Medulla oblongata (tissue), 1 donor: ENCODE results near the gene HTR2B.
"Not testable (repeated sequence)": the region's sequence is repeated elsewhere in the genome, so short reads cannot be mapped to it uniquely, and the experiment has no call there.

Source experiments
- DNase-seq: peaks from one replicate; pipeline ENCODE4 v3.0.0-alpha.2; 2015; ENCODE audit errors: extremely low spot score

Gene HTR2B

GRCh38 chr2:231124838-231125568, at the start of gene HTR2B:
TSS of gene HTR2B (minus strand) at chr2:231125042. CDS start at chr2:231123764, 1,278 bp downstream.
- DNase-seq: peak; percentile 50

GRCh38 chr2:231174211-231174651, 49.4 kb upstream of the HTR2B start:
- DNase-seq: no peak

- no peak for DNase-seq
Measured at GRCh38 chr2:231172025-231172424, 47.2 kb upstream of the HTR2B start.

- no peak for DNase-seq
Measured at GRCh38 chr2:231170055-231170454, 45.2 kb upstream of the HTR2B start.

- DNase-seq: no peak
Measured at GRCh38 chr2:231169488-231169887, 44.6 kb upstream of the HTR2B start.

GRCh38 chr2:231168460-231169139, 43.8 kb upstream of the HTR2B start:
- no peak for DNase-seq

GRCh38 chr2:231167745-231168459, 43.1 kb upstream of the HTR2B start:
- no peak for DNase-seq

GRCh38 chr2:231163414-231164095, 38.7 kb upstream of the HTR2B start:
- DNase-seq: no peak

- DNase-seq: no peak
Measured at GRCh38 chr2:231163011-231163410, 38.2 kb upstream of the HTR2B start.

- no peak for DNase-seq
Measured at GRCh38 chr2:231161877-231162329, 37.1 kb upstream of the HTR2B start.

GRCh38 chr2:231161252-231161839, 36.5 kb upstream of the HTR2B start:
- DNase-seq: no peak

GRCh38 chr2:231160701-231161100, 35.9 kb upstream of the HTR2B start:
- DNase-seq: no peak

GRCh38 chr2:231159306-231159705, 34.5 kb upstream of the HTR2B start:
- no peak for DNase-seq

GRCh38 chr2:231152800-231153557, 28.1 kb upstream of the HTR2B start:
- DNase-seq: no peak

GRCh38 chr2:231146665-231147064, 21.8 kb upstream of the HTR2B start:
- no peak for DNase-seq

GRCh38 chr2:231144896-231145295, 20.1 kb upstream of the HTR2B start:
- no peak for DNase-seq

- DNase-seq: not testable (repeated sequence)
Measured at GRCh38 chr2:231140808-231141207, 16.0 kb upstream of the HTR2B start.

- DNase-seq: no peak
Measured at GRCh38 chr2:231139796-231140195, 15.0 kb upstream of the HTR2B start.

GRCh38 chr2:231138699-231139098, 13.9 kb upstream of the HTR2B start:
- DNase-seq: no peak

- peak; percentile 67 for DNase-seq
Measured at GRCh38 chr2:231134910-231135655, 10.2 kb upstream of the HTR2B start.
